Measurements from ENCODE around the gene PLXNA4.

PLXNA4 gene

DNA sequence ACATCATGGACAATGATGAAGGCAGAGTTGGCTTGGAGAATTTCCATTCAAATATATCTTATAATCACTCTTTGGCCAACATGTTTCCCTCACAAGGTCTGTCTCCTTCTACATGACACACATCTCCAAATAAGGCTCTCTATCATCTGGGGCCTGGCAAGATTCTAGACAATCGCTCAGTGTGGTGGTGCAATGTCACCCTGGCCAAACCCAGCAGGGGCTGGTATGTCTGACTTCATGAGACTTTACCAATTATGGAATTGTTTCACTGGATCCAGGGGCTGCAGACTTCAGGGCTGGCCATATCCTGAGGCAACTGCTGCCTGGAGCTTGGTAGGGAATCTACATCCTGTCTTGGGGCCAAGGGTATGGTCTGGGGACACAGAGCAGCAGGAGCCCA, 319.0 kb downstream of the PLXNA4 start:
- TF ChIP-seq, protein P1, sequence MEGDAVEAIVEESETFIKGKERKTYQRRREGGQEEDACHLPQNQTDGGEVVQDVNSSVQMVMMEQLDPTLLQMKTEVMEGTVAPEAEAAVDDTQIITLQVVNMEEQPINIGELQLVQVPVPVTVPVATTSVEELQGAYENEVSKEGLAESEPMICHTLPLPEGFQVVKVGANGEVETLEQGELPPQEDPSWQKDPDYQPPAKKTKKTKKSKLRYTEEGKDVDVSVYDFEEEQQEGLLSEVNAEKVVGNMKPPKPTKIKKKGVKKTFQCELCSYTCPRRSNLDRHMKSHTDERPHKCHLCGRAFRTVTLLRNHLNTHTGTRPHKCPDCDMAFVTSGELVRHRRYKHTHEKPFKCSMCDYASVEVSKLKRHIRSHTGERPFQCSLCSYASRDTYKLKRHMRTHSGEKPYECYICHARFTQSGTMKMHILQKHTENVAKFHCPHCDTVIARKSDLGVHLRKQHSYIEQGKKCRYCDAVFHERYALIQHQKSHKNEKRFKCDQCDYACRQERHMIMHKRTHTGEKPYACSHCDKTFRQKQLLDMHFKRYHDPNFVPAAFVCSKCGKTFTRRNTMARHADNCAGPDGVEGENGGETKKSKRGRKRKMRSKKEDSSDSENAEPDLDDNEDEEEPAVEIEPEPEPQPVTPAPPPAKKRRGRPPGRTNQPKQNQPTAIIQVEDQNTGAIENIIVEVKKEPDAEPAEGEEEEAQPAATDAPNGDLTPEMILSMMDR (IDR thresholded peaks at IDR 0.05; ENCODE audit: low read depth, low read length) = no peak
- no peak for TF ChIP-seq EZH2phosphoT487 (IDR thresholded peaks at IDR 0.05; ENCODE audit: low read depth)
- no peaks in the 10 kb centered on the region for H4K20me1 ChIP-seq (ENCODE audit: insufficient read depth, low read length)

DNA sequence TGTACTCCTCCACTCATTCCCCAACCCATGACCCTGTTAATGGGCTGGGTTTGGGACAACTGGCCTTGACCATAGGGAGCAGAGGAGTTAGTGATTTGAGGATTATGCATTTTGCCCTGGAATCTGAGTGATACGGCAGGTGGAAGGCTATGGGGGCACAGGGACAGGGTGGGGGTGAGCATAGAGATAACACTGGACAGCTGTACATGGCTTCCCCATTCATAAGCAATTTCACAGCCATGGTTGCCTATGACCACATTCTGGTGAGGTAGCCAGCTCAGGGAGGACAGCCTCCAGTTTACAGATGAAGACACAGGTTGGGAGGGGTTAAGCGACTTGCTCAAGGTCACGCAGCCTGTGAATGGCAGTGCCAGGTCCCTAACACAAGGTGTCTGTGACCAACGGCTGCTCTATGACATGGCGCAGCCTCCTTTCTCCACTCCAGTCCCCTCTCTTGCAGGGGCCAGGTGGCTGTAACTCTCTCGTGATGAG, 319.5 kb downstream of the PLXNA4 start:
- Histone ChIP-seq H3K9ac (ENCODE audit: low read length) (no peak overlapping the region), H3K4me1 (ENCODE audit: low read length) (no peaks in the 10 kb centered on the region), H3K79me2 (ENCODE audit: low read length) (no peaks in the 10 kb centered on the region), H2AFZ (ENCODE audit: low read depth, low read length) (no peak overlapping the region), H3K36me3 (replicated peaks; ENCODE audit: low read depth, low read length) (no peaks in the 10 kb centered on the region), H3K4me3 (ENCODE audit: low read length) (no peak overlapping the region), H3K9me3 (ENCODE audit: insufficient read depth, low read length) (no peaks in the 10 kb centered on the region), H4K20me1 (ENCODE audit: insufficient read depth, low read length) (no peaks in the 10 kb centered on the region), H3K27ac (ENCODE audit: low read length) (no peak overlapping the region), H3K27me3 (ENCODE audit: low read depth, low read length) (peaks cover 24% of the 10 kb centered on the region), H3K4me2 (ENCODE audit: low read length) (no peak overlapping the region)
- no peak for TF ChIP-seq EZH2phosphoT487 (IDR thresholded peaks at IDR 0.05; ENCODE audit: low read depth)
- TF ChIP-seq, protein P1 (IDR thresholded peaks at IDR 0.05; ENCODE audit: low read depth, low read length) = no peak

More for the DNA sequence above, 319.0 kb downstream of the PLXNA4 start:
- Histone ChIP-seq H3K36me3 (replicated peaks; ENCODE audit: low read depth, low read length) (no peaks in the 10 kb centered on the region), H3K4me3 (ENCODE audit: low read length) (no peak overlapping the region), H3K9me3 (ENCODE audit: insufficient read depth, low read length) (no peaks in the 10 kb centered on the region), H3K79me2 (ENCODE audit: low read length) (no peaks in the 10 kb centered on the region), H3K4me2 (ENCODE audit: low read length) (no peak overlapping the region), H2AFZ (ENCODE audit: low read depth, low read length) (no peak overlapping the region), H3K9ac (ENCODE audit: low read length) (no peak overlapping the region), H3K27ac (ENCODE audit: low read length) (no peak overlapping the region), H3K4me1 (ENCODE audit: low read length) (no peaks in the 10 kb centered on the region), H3K27me3 (ENCODE audit: low read depth, low read length) (peaks cover 27% of the 10 kb centered on the region)

DNA sequence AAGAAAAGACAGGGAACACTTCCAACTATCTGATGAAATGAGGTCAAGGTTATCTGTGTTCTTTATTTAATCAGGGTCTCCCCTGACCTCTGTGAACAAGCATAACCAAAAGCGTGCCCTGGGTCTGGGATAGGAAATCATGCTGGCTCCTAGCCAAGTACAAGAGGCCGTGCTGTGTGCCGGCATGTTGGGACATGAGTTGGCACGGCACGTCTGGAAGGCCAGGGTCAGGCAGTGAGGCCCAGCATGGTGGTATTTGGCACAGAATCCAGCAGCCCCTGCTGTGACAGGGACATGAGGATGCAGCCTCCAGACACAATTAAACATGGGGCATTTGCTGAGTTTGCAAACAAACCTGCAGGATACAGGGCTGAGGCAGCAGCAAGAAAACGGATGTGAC, 320.4 kb downstream of the PLXNA4 start:
- no peaks in the 10 kb centered on the region for H3K9me3 ChIP-seq (ENCODE audit: insufficient read depth, low read length)
- H3K79me2 ChIP-seq (ENCODE audit: low read length) = no peaks in the 10 kb centered on the region
- H3K4me3 ChIP-seq (ENCODE audit: low read length) = no peak overlapping the region
- no peak overlapping the region for H2AFZ ChIP-seq (ENCODE audit: low read depth, low read length)
- H3K36me3 ChIP-seq (replicated peaks; ENCODE audit: low read depth, low read length) = no peaks in the 10 kb centered on the region
- no peak for TF ChIP-seq EZH2phosphoT487 (IDR thresholded peaks at IDR 0.05; ENCODE audit: low read depth)
- TF ChIP-seq, protein P1 (IDR thresholded peaks at IDR 0.05; ENCODE audit: low read depth, low read length) = no peak
- no peak overlapping the region for H3K27ac ChIP-seq (ENCODE audit: low read length)
- H3K4me1 ChIP-seq (ENCODE audit: low read length) = no peaks in the 10 kb centered on the region
- H3K27me3 ChIP-seq (ENCODE audit: low read depth, low read length) = peaks cover 27% of the 10 kb centered on the region
- no peak overlapping the region for H3K9ac ChIP-seq (ENCODE audit: low read length)
- no peak overlapping the region for H3K4me2 ChIP-seq (ENCODE audit: low read length)
- H4K20me1 ChIP-seq (ENCODE audit: insufficient read depth, low read length) = no peaks in the 10 kb centered on the region

DNA sequence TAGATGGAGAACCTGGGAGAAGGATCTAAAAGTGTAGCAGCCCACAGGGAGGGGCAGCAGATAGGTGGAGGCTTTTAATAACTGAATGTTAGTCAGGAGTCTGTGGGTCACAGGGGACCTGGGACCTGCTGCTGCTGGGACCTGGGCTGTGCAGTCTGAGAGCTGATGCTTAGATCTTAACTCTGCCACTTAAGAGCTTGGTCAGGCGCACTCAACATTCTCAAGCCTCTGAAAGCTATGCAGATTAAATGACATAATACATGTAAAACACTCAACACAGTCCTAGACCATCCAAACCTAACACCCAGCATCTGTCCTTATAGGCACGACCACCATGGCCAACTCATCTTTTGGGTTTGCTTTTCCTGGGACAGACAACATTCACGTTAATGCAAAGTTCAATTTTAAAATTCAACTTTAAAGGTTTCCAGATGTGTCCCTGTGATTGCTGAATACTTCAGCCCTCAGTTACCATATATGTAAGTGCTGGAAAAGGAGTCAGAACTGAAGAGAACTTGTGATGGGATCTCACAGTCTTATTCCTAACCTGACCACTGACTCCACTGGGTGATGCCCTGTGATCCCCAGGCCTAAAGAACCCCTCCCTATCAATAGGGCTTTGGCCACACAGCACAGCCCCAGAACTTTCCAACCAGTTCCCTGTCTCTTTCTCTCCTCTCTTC, 321.0 kb downstream of the PLXNA4 start:
- Histone ChIP-seq H3K27ac (ENCODE audit: low read length) (no peak overlapping the region), H3K79me2 (ENCODE audit: low read length) (no peaks in the 10 kb centered on the region), H3K9me3 (ENCODE audit: insufficient read depth, low read length) (no peaks in the 10 kb centered on the region), H2AFZ (ENCODE audit: low read depth, low read length) (no peak overlapping the region), H4K20me1 (ENCODE audit: insufficient read depth, low read length) (no peaks in the 10 kb centered on the region), H3K36me3 (replicated peaks; ENCODE audit: low read depth, low read length) (no peaks in the 10 kb centered on the region), H3K4me1 (ENCODE audit: low read length) (no peaks in the 10 kb centered on the region), H3K27me3 (ENCODE audit: low read depth, low read length) (peaks cover 29% of the 10 kb centered on the region), H3K9ac (ENCODE audit: low read length) (no peak overlapping the region), H3K4me3 (ENCODE audit: low read length) (no peak overlapping the region), H3K4me2 (ENCODE audit: low read length) (no peak overlapping the region)
- TF ChIP-seq, protein P1 (IDR thresholded peaks at IDR 0.05; ENCODE audit: low read depth, low read length) = no peak
- no peak for TF ChIP-seq EZH2phosphoT487 (IDR thresholded peaks at IDR 0.05; ENCODE audit: low read depth)
